Lower lobe of right lung (tissue), 2 donors: ENCODE results near the gene MICU2. TPM values are rescaled to one million over a fixed set of nuclear protein-coding genes. Genes with fewer than 3 reads are reported as not detected.

Experiments used
- ATAC-seq, 2 donors: fragments of 200-7000 bp; cut with Tn5 transposase; one replicate each; pipeline ENCODE4 v1.9.1; 2020 to 2022; ENCODE audit warnings: mild to moderate bottlenecking in 2 of 2, moderate library complexity in 2 of 2
- DNase-seq: peaks from one replicate; pipeline ENCODE4 v3.0.0-alpha.2; 2020
- H3K27ac ChIP-seq: fragments of 200-600 bp; one replicate; pipeline ENCODE4 v1.8.0; 2022
- H3K27me3 ChIP-seq: fragments of 200-600 bp; one replicate; pipeline ENCODE4 v1.8.0; 2022; ENCODE audit warnings: low read depth
- H3K36me3 ChIP-seq: fragments of 200-600 bp; one replicate; pipeline ENCODE4 v1.8.0; 2022; ENCODE audit warnings: mild to moderate bottlenecking
- H3K4me1 ChIP-seq: fragments of 200-600 bp; one replicate; pipeline ENCODE4 v1.8.0; 2022
- H3K4me3 ChIP-seq: fragments of 200-600 bp; one replicate; pipeline ENCODE4 v1.8.0; 2022; ENCODE audit warnings: mild to moderate bottlenecking
- H3K9me3 ChIP-seq: fragments of 200-600 bp; one replicate; pipeline ENCODE4 v1.8.0; 2022
- CTCF ChIP-seq: fragments of 200-600 bp; IDR thresholded peaks from one replicate; pipeline ENCODE4 v1.8.0; 2022; ENCODE audit warnings: antibody characterized with exemption, mild to moderate bottlenecking
- intact Hi-C: fragments of 100-400 bp; cut with DNase I; formaldehyde crosslinking; loops from one replicate; pipeline ENCODE4 v1.11.0; 2022
- total RNA-seq: library from RNA; stranded (reverse); fragmentation: NEBNext Ultra II Directional; extraction: Animal tissue kit (Norgen Biotek cat#: 25700); gene quantifications from one replicate; pipeline ENCODE4 v1.2.1, GENCODE V29; 2021
- donor health status: DM: no; HTN: yes; CAD: no; lungs with severe emphysema.

MICU2 gene
- total RNA-seq, 1 donor from 2014 or later, result 34.8 TPM

- no peak for DNase-seq
- Histone ChIP-seq H3K36me3 (no peaks in the 10 kb centered on the region), H3K27me3 (no peaks in the 10 kb centered on the region), H3K9me3 (no peaks in the 10 kb centered on the region), H3K4me1 (peaks cover 19% of the 10 kb centered on the region), H3K27ac (no peak overlapping the region), H3K4me3 (no peak overlapping the region)
- intact Hi-C loops, result no loop called here
- ATAC-seq, result no peak
- no peak for TF ChIP-seq CTCF
Observed at GRCh38 chr13:21445759-21446158, 158.2 kb downstream of the MICU2 start.

GRCh38 chr13:21443171-21443570, 160.8 kb downstream of the MICU2 start:
- no peak for DNase-seq
- no peak for TF ChIP-seq CTCF
- Histone ChIP-seq H3K4me1 (peaks cover 4% of the 10 kb centered on the region), H3K9me3 (peaks cover 4% of the 10 kb centered on the region), H3K27me3 (no peaks in the 10 kb centered on the region), H3K27ac (no peak overlapping the region), H3K36me3 (no peaks in the 10 kb centered on the region), H3K4me3 (no peak overlapping the region)
- no peak for ATAC-seq
- intact Hi-C loops, result no loop called here

Other genes starting within 250 kb of the MICU2 start
- gene ZDHHC20, start 144.9 kb downstream of the MICU2 start, total RNA-seq, result 82.0 TPM
- gene FGF9, start 66.9 kb upstream of the MICU2 start, total RNA-seq, result 1.6 TPM